ENCODE measurements around the gene EPHA10.
"Not testable (repeated sequence)": the region's sequence is repeated elsewhere in the genome, so short reads cannot be mapped to it uniquely, and the experiment has no call there.

The EPHA10 gene

DNA sequence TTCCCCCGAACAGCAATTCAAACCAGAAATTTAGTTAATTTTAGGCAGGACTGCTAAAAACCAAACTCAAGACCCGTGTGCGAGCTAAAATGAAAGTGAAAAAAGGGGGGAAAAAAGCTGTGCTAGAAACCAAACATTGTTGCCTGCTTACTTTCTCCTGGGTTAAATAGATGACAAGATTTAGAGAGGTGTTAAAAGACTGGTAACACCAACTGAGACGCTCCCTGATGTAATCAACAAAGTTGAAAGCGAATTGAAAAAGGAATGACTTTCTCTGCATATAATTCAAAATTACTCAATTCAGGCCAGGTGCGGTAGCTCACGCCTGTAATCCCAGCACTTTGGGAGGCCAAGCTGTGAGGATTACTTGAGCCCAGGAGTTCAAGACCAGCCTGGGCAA lies 65.8 kb downstream of the EPHA10 start:
- intact Hi-C loops (cut with micrococcal nuclease) = loop anchor here (10.0 kb wide), 2 partner anchors 224 to 316 kb away; partner anchors contain the start of genes UTP11 and ZC3H12A

DNA sequence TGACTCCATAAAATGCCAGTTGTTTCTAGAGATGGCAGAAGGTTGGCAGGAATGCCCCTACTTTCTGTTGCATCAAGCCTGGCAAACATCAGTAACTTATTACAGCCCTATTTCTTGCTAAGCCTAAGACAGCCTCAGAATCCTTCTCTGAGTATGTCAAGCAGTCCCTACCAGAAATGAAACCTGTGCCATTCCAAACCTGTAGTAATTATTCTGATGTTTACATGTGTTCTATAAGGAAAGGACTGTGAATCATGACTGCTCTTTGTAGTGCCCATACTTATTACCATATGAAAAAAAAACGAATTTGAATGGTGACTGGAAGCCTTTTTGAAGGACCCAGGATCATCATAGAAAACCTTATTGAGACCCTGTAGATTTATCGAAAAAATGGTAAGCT lies 67.2 kb downstream of the EPHA10 start:
- Mint-ChIP-seq H3K9me3 (no peaks in the 10 kb centered on the region), H3K36me3 (ENCODE audit: low read depth) (peaks cover 27% of the 10 kb centered on the region), H3K4me1 (ENCODE audit: low read depth) (no peaks in the 10 kb centered on the region), H3K27me3 (no peaks in the 10 kb centered on the region), H3K4me3 (no peak overlapping the region), H3K27ac (no peak overlapping the region)
- intact Hi-C loops (cut with micrococcal nuclease) = loop anchor here (10.0 kb wide), 2 partner anchors 223 to 317 kb away; partner anchors contain the start of genes UTP11 and ZC3H12A

More for the DNA sequence above, 65.8 kb downstream of the EPHA10 start:
- Mint-ChIP-seq H3K9me3 (no peaks in the 10 kb centered on the region), H3K27me3 (no peaks in the 10 kb centered on the region), H3K36me3 (ENCODE audit: low read depth) (peaks cover 36% of the 10 kb centered on the region), H3K4me3 (no peak overlapping the region), H3K27ac (no peak overlapping the region), H3K4me1 (ENCODE audit: low read depth) (no peaks in the 10 kb centered on the region)

GRCh38 chr1:37697090-37697489 lies 67.8 kb downstream of the EPHA10 start:
- no peak overlapping the region for H3K4me3 Mint-ChIP-seq
- peaks cover 27% of the 10 kb centered on the region for H3K36me3 Mint-ChIP-seq (ENCODE audit: low read depth)
- no peaks in the 10 kb centered on the region for H3K27me3 Mint-ChIP-seq
- no peaks in the 10 kb centered on the region for H3K9me3 Mint-ChIP-seq
- peaks cover under 1% of the 10 kb centered on the region for H3K4me1 Mint-ChIP-seq (ENCODE audit: low read depth)
- no peak overlapping the region for H3K27ac Mint-ChIP-seq
- intact Hi-C loops (cut with micrococcal nuclease) = loop anchor here (10.0 kb wide), 2 partner anchors 222 to 318 kb away; partner anchors contain the start of genes UTP11 and ZC3H12A

DNA sequence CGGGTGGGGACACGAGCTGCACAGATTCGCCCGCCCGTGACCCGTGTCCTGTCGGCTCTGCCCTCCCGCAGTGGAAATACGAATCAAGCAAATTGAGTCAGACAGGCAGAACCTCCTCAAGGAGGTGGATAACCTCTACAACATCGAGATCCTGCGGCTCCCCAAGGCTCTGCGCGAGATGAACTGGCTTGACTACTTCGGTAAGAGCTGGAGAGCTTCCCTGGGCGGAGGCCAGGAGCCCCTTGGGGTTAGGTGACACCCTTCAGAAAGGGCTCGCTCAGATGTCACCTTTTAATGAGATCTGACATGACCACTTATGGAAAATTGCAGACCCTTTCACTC lies 72.1 kb downstream of the EPHA10 start:
- intact Hi-C loops (cut with micrococcal nuclease) = loop anchor here (1.0 to 10.0 kb wide), 5 partner anchors 119 to 322 kb away; partner anchors contain the start of genes SNIP1, UTP11 and ZC3H12A
- H3K27ac Mint-ChIP-seq = peak overlapping the region; percentile 92
- peaks cover 36% of the 10 kb centered on the region for H3K4me1 Mint-ChIP-seq (ENCODE audit: low read depth)
- peaks cover 32% of the 10 kb centered on the region for H3K36me3 Mint-ChIP-seq (ENCODE audit: low read depth)
- H3K4me3 Mint-ChIP-seq = peak overlapping the region; percentile 97
- no peaks in the 10 kb centered on the region for H3K27me3 Mint-ChIP-seq
- H3K9me3 Mint-ChIP-seq = no peaks in the 10 kb centered on the region

- no peaks in the 10 kb centered on the region for H3K27me3 Mint-ChIP-seq
- H3K4me1 Mint-ChIP-seq (ENCODE audit: low read depth) = peaks cover 38% of the 10 kb centered on the region
- no peaks in the 10 kb centered on the region for H3K9me3 Mint-ChIP-seq
- H3K36me3 Mint-ChIP-seq (ENCODE audit: low read depth) = peaks cover 35% of the 10 kb centered on the region
- peak within 1 kb of the TSS; percentile 97 for H3K4me3 Mint-ChIP-seq
- H3K27ac Mint-ChIP-seq = peak within 1 kb of the TSS; percentile 92
- intact Hi-C loops (cut with micrococcal nuclease) = loop anchor here (1.0 to 10.0 kb wide), 5 partner anchors 120 to 323 kb away; partner anchors contain the start of genes SNIP1, UTP11 and ZC3H12A
Measured at GRCh38 chr1:37692078-37692833, 72.7 kb downstream of the EPHA10 start, which contains the start of gene CDCA8. Gene CDCA8 (plus strand): TSS chr1:37692516. CDS start chr1:37692691, 175 bp downstream.

DNA sequence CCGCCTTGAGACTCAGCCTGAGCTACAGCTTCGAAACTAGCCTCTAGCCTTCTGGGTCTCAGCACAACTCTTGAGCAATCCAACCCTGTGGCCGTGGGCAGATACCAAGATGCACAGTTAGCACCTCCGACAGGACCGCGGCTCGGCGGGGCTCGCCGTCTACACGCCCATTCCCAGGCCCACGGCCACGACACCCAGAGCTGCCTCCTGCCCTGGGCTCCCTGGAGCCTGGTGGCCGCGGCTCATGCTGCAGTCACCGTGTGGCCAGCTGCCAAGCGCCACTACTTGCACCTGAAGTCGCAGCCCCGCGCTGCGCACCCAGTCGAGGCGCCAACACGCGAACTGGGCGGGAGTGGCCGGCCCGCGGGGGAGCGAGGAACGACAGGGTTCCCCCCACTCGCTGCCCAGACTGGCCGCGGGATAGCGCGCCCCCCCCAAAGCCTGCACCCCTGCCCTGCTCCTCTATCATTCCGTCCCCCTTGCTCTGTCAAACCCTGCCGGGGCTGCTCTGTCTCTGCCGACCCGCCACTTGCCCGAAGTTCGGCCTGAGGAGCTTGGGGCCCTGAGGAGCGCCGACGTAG lies 73.3 kb downstream of the EPHA10 start:
- H3K4me1 Mint-ChIP-seq (ENCODE audit: low read depth) = peaks cover 38% of the 10 kb centered on the region

DNA sequence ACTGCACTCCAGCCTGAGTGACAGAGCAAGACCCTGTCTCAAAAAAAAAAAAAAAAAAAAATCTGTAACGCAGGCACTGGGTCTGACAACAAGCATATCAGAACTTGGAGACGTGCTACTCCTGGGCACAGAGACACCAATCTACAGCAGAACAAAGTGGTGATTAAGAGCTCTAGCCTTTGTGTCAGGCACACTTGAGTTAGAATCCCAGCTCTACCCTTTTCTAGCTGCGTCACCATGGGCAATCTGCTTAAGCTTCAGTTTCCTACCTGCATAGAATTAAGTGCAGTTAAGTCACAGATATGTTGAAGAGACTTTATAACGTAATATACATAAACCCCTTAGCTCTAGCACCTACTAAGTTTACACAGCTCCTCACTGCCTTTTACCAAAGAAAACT lies 76.0 kb downstream of the EPHA10 start:
- Mint-ChIP-seq H3K36me3 (ENCODE audit: low read depth) (peaks cover 67% of the 10 kb centered on the region), H3K4me1 (ENCODE audit: low read depth) (peaks cover 38% of the 10 kb centered on the region), H3K27ac (no peak overlapping the region), H3K9me3 (no peaks in the 10 kb centered on the region), H3K27me3 (no peaks in the 10 kb centered on the region), H3K4me3 (peak overlapping the region; percentile 97)
- intact Hi-C loops (cut with micrococcal nuclease) = no loop called here

More for the DNA sequence above, 73.3 kb downstream of the EPHA10 start:
- peak overlapping the region; percentile 92 for H3K27ac Mint-ChIP-seq
- H3K36me3 Mint-ChIP-seq (ENCODE audit: low read depth) = peaks cover 40% of the 10 kb centered on the region
- H3K4me3 Mint-ChIP-seq = peak overlapping the region; percentile 97
- H3K9me3 Mint-ChIP-seq = no peaks in the 10 kb centered on the region
- no peaks in the 10 kb centered on the region for H3K27me3 Mint-ChIP-seq
- intact Hi-C loops (cut with micrococcal nuclease) = loop anchor here (1.0 to 10.0 kb wide), 5 partner anchors 121 to 323 kb away; partner anchors contain the start of genes SNIP1, UTP11 and ZC3H12A

- H3K4me3 Mint-ChIP-seq; intact Hi-C loops (cut with micrococcal nuclease); H3K27me3 Mint-ChIP-seq; H3K9me3 Mint-ChIP-seq: not testable (repeated sequence)
- Mint-ChIP-seq H3K27ac (peak overlapping the region; percentile 21), H3K4me1 (ENCODE audit: low read depth) (peaks cover 38% of the 10 kb centered on the region), H3K36me3 (ENCODE audit: low read depth) (peaks cover 78% of the 10 kb centered on the region)
Measured at GRCh38 chr1:37687764-37688163, 77.2 kb downstream of the EPHA10 start.

DNA sequence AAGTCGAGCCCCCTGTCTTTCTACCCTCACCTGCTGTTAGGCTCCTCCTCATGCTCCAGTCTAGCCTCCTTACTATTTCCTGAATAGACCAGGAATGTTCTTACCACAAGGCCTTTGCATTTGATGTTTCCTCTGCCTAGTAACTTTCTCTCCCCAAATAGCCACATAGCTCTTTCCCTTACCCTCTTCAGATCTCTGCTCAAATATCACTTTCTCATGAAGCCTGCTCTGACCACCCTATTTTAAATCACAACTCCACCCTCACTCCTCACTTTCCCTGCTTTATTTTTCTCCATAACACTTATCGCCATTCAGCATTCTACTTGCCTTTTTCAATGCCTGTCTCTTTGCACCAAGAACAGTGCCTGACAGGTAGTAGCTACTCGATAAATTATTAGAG lies 79.2 kb downstream of the EPHA10 start:
- Mint-ChIP-seq H3K9me3 (no peaks in the 10 kb centered on the region), H3K36me3 (ENCODE audit: low read depth) (peaks cover 74% of the 10 kb centered on the region), H3K27me3 (no peaks in the 10 kb centered on the region), H3K4me3 (no peak overlapping the region), H3K27ac (no peak overlapping the region), H3K4me1 (ENCODE audit: low read depth) (peaks cover 25% of the 10 kb centered on the region)
- intact Hi-C loops (cut with micrococcal nuclease) = no loop called here

- not testable (repeated sequence) for H3K4me3 Mint-ChIP-seq, H3K9me3 Mint-ChIP-seq, H3K27me3 Mint-ChIP-seq
- intact Hi-C loops (cut with micrococcal nuclease) = loop anchor here (5.0 kb wide), 1 partner anchor 232 kb away; no protein-coding TSS in a partner anchor
- Mint-ChIP-seq H3K36me3 (ENCODE audit: low read depth) (peaks cover 65% of the 10 kb centered on the region), H3K27ac (peak overlapping the region; percentile 13), H3K4me1 (ENCODE audit: low read depth) (peaks cover 16% of the 10 kb centered on the region)
Measured at GRCh38 chr1:37684182-37684581, 80.7 kb downstream of the EPHA10 start.

DNA sequence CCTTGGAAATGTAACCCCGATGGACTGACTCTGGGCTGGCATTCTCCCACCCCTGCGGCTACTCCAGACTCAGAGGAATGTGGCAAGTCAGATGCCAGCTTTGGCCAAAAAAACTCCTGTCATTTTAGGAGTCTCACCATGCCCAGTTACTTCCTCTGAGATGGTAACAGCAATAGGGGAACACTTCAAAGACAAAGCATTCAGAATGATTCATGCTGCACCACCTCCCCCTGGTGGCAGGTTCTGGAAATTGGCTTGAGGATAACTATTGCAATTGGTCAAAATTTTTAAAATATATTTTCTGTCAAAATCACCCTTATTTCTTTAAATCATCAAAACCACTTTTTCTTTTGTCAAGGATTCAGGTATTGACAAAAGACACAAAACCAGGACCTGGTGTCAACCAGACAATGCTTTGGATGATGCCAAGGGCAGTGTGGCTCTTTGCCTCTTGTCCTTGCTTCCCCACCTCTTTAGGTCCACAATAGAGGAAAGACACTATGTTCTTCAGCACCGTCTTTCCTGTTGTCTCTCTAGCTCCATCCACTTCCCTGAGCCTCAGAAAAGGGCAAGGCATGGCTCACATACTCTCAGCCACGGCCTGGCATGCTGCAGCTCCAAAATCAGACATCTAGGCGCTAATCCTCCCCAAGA lies 82.5 kb downstream of the EPHA10 start:
- Mint-ChIP-seq H3K4me1 (ENCODE audit: low read depth) (no peaks in the 10 kb centered on the region), H3K27ac (peak overlapping the region; percentile 27), H3K27me3 (no peaks in the 10 kb centered on the region), H3K9me3 (no peaks in the 10 kb centered on the region), H3K36me3 (ENCODE audit: low read depth) (peaks cover 53% of the 10 kb centered on the region), H3K4me3 (no peak overlapping the region)
- intact Hi-C loops (cut with micrococcal nuclease) = loop anchor here (1.0 to 5.0 kb wide), 3 partner anchors 79 to 230 kb away; partner anchors contain the start of gene MEAF6

- no peak overlapping the region for H3K27ac Mint-ChIP-seq
- intact Hi-C loops (cut with micrococcal nuclease) = loop anchor here (5.0 kb wide), 1 partner anchor 229 kb away; no protein-coding TSS in a partner anchor
- no peaks in the 10 kb centered on the region for H3K9me3 Mint-ChIP-seq
- no peak overlapping the region for H3K4me3 Mint-ChIP-seq
- peaks cover 14% of the 10 kb centered on the region for H3K4me1 Mint-ChIP-seq (ENCODE audit: low read depth)
- peaks cover 42% of the 10 kb centered on the region for H3K36me3 Mint-ChIP-seq (ENCODE audit: low read depth)
- H3K27me3 Mint-ChIP-seq = no peaks in the 10 kb centered on the region
Measured at GRCh38 chr1:37680933-37681332, 84.0 kb downstream of the EPHA10 start.

DNA sequence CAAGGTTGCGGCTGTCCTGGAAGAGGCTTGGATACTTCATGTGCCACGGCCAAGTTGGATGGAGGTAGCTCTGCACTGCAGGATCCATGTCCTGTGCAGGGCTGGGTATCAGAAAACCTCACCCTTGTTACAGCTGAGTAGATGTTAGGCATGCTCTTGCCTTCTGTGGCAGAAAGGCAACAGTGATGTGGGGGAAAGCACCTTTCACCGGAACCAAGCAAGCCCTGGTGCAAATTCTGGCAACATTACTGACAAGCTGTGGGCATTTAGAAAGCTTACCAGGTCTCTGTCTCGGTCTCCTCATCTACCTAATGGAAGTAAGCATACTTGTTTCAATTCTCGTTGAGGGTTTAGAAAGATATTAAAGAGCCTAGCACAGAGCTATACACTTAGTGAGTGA lies 87.1 kb downstream of the EPHA10 start:
- intact Hi-C loops (cut with micrococcal nuclease) = no loop called here
- Mint-ChIP-seq H3K27ac (no peak overlapping the region), H3K4me1 (ENCODE audit: low read depth) (peaks cover 22% of the 10 kb centered on the region), H3K4me3 (no peak overlapping the region), H3K36me3 (ENCODE audit: low read depth) (peaks cover 10% of the 10 kb centered on the region), H3K9me3 (no peaks in the 10 kb centered on the region), H3K27me3 (no peaks in the 10 kb centered on the region)

DNA sequence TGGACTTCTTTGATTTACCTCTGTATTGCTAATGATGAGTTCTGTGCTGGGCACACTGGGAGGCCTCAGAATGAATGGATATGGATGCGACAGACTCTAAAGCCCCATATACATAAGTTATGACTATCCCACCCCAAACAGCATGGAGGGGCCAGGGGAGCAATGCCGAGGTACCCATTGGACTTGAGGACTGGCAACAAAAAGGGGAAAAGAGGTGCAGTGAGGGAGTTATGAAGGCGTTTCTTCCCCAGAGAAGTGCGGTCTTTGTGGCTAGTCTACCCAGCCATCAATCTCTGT lies 87.8 kb downstream of the EPHA10 start:
- Mint-ChIP-seq H3K36me3 (ENCODE audit: low read depth) (peaks cover 6% of the 10 kb centered on the region), H3K27me3 (peaks cover 2% of the 10 kb centered on the region), H3K4me1 (ENCODE audit: low read depth) (peaks cover 22% of the 10 kb centered on the region), H3K4me3 (no peak overlapping the region), H3K27ac (no peak overlapping the region), H3K9me3 (no peaks in the 10 kb centered on the region)
- intact Hi-C loops (cut with micrococcal nuclease) = no loop called here

All from dendritic cell treated with granulocyte-macrophage colony-stimulating factor and Interleukin-4, amounts not matched to agents 40 ng/mL and 50 ng/mL, for 4 days (primary cell).